Measurements from ENCODE around the gene MAPK1. TPM values are rescaled to one million over a fixed set of nuclear protein-coding genes. Genes with fewer than 3 reads are reported as not detected.
"Not testable (repeated sequence)": the region's sequence is repeated elsewhere in the genome, so short reads cannot be mapped to it uniquely, and the experiment has no call there.

The MAPK1 gene
- total and polyA plus RNA-seq, 2 experiments from 2014 or later: 72.3 to 76.0 TPM

DNA sequence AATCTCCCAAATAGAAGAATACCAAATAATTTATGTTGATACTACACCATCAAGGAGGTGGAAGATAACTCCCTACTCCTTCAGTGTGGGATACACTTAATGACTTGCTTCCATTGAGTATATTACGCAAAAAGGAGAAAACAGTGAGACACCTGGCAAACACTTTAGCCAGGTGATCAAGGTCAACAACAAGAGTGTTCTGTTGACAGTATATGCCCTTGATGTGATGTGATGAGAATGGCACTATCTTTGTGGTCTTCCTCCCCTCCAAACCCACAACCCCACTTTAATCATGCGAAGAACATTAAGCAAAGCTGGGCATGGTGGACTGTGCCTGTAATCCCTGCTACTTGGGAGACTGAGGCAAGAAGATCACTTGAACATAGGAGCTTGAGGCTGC lies 26.0 kb downstream of the MAPK1 start:
- H3K27me3 ChIP-seq (replicated peaks; ENCODE audit: insufficient read depth): no peaks in the 10 kb centered on the region
- no peak overlapping the region for H3K27ac ChIP-seq
- H3K4me1 ChIP-seq (ENCODE audit: insufficient read depth): peaks cover 22% of the 10 kb centered on the region
- H3F3A ChIP-seq (ENCODE audit: insufficient read depth): peaks cover 19% of the 10 kb centered on the region; the same call in 1 of the 2 replicates
- no peak for TF ChIP-seq EZH2 (IDR thresholded peaks at IDR 0.05; ENCODE audit: insufficient read depth, poor library complexity, severe bottlenecking)
- TF ChIP-seq EZH2phosphoT487 (IDR thresholded peaks at IDR 0.05; ENCODE audit: insufficient read depth, low read depth): no peak
- no peak overlapping the region for H2AFZ ChIP-seq
- 98 to 100% methylated on average over 2 of the region's 2 CpGs for WGBS, 2 experiments (ENCODE audit: low coverage in 1 of 2, low lambda C conversion rate in 2 of 2, missing lambda C conversion rate in 2 of 2)
- no peaks in the 10 kb centered on the region for H3K36me3 ChIP-seq (ENCODE audit: low read depth)
- DNase-seq: no peak
- H3K4me3 ChIP-seq: no peak overlapping the region
- in situ Hi-C loops (cut with MboI): no loop called here
- H4K20me1 ChIP-seq (ENCODE audit: insufficient read depth): 0 out of 2 replicates have a peak, but pooled peaks cover 17% of the 10 kb centered on the region
- H3K9me2 ChIP-seq (ENCODE audit: insufficient read depth): no peaks in the 10 kb centered on the region
- no peak overlapping the region for H3K4me2 ChIP-seq (ENCODE audit: unreplicated experiment)
- no peak overlapping the region for H3K9ac ChIP-seq
- H3K79me2 ChIP-seq (ENCODE audit: insufficient read depth): peaks cover 99% of the 10 kb centered on the region
- H3K9me3 ChIP-seq (ENCODE audit: low read depth): no peaks in the 10 kb centered on the region

DNA sequence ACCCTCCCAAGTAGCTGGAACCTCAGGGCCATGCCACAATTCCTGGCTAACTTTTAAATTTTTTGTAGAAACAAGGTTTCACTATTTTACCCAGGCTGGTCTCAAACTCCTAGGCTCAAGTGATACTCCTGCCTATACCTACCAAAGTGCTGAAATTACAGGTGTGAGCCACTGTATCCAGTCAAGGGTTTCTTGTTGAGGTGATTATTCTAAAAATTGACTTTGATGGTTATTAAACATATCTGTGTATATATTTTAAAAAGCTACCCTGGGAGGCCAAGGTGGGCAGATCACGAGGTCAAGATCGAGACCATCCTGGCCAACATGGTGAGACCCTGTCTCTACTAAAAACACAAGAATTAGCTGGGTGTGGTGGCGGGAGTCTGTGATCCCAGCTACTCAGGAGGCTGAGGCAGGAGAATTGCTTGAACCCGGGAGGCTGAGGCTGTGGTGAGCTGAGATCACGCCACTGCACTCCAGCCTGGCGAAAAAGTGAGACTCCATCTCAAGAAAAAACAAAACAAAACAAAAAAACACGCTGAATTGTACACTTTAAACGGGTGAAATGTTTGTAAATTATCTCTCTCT lies 27.1 kb downstream of the MAPK1 start:
- 0 out of 2 replicates have a peak, but pooled peaks cover 14% of the 10 kb centered on the region for H4K20me1 ChIP-seq (ENCODE audit: insufficient read depth)
- no peak overlapping the region for H3K9ac ChIP-seq
- H3K4me1 ChIP-seq (ENCODE audit: insufficient read depth): peaks cover 22% of the 10 kb centered on the region
- peaks cover 26% of the 10 kb centered on the region; the same call in 1 of the 2 replicates for H3F3A ChIP-seq (ENCODE audit: insufficient read depth)
- no peak overlapping the region for H3K27ac ChIP-seq
- H3K36me3 ChIP-seq (ENCODE audit: low read depth): no peaks in the 10 kb centered on the region
- no peaks in the 10 kb centered on the region for H3K27me3 ChIP-seq (replicated peaks; ENCODE audit: insufficient read depth)
- H3K9me3 ChIP-seq (ENCODE audit: low read depth): no peaks in the 10 kb centered on the region
- in situ Hi-C loops (cut with MboI): no loop called here
- TF ChIP-seq EZH2 (IDR thresholded peaks at IDR 0.05; ENCODE audit: insufficient read depth, poor library complexity, severe bottlenecking) (no peak), EZH2phosphoT487 (IDR thresholded peaks at IDR 0.05; ENCODE audit: insufficient read depth, low read depth) (no peak)
- no peak for DNase-seq
- no peak overlapping the region for H2AFZ ChIP-seq
- 90 to 94% methylated on average over 8 of the region's 8 CpGs for WGBS, 2 experiments (ENCODE audit: low coverage in 1 of 2, low lambda C conversion rate in 2 of 2, missing lambda C conversion rate in 2 of 2)
- H3K4me3 ChIP-seq: no peak overlapping the region
- no peaks in the 10 kb centered on the region for H3K9me2 ChIP-seq (ENCODE audit: insufficient read depth)
- H3K79me2 ChIP-seq (ENCODE audit: insufficient read depth): peaks cover 99% of the 10 kb centered on the region
- no peak overlapping the region for H3K4me2 ChIP-seq (ENCODE audit: unreplicated experiment)

DNA sequence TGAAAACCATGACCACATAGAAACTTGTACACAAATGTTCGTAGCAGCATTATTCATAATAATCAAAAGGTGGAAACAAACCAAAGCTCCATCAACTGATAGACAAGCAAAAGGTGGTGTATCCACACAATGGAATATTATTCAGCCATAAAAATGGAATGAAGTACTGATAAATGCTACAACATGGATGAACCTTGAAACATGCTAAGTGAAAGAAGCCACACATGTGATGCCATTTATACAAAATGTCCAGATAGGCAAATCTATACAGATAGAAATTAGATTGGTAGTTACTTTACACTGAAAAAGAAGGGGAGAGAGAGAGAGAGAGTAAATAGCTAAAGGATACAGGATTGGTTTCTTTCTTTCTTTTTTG lies 27.7 kb downstream of the MAPK1 start:
- Histone ChIP-seq H3K9me3 (ENCODE audit: low read depth) (no peaks in the 10 kb centered on the region), H3K79me2 (ENCODE audit: insufficient read depth) (peaks cover 99% of the 10 kb centered on the region), H3F3A (ENCODE audit: insufficient read depth) (peaks cover 26% of the 10 kb centered on the region; the same call in 1 of the 2 replicates), H3K4me2 (ENCODE audit: unreplicated experiment) (no peak overlapping the region), H3K9ac (no peak overlapping the region), H3K4me3 (no peak overlapping the region), H2AFZ (no peak overlapping the region), H4K20me1 (ENCODE audit: insufficient read depth) (0 out of 2 replicates have a peak, but pooled peaks cover 17% of the 10 kb centered on the region), H3K4me1 (ENCODE audit: insufficient read depth) (peaks cover 22% of the 10 kb centered on the region), H3K27me3 (replicated peaks; ENCODE audit: insufficient read depth) (no peaks in the 10 kb centered on the region), H3K36me3 (ENCODE audit: low read depth) (no peaks in the 10 kb centered on the region), H3K27ac (no peak overlapping the region), H3K9me2 (ENCODE audit: insufficient read depth) (no peaks in the 10 kb centered on the region)
- in situ Hi-C loops (cut with MboI): no loop called here
- 77 to 88% methylated on average over 1 of the region's 1 CpG for WGBS, 2 experiments (ENCODE audit: low coverage in 1 of 2, low lambda C conversion rate in 2 of 2, missing lambda C conversion rate in 2 of 2)
- TF ChIP-seq EZH2 (IDR thresholded peaks at IDR 0.05; ENCODE audit: insufficient read depth, poor library complexity, severe bottlenecking): no peak
- no peak for TF ChIP-seq EZH2phosphoT487 (IDR thresholded peaks at IDR 0.05; ENCODE audit: insufficient read depth, low read depth)
- DNase-seq: no peak

DNA sequence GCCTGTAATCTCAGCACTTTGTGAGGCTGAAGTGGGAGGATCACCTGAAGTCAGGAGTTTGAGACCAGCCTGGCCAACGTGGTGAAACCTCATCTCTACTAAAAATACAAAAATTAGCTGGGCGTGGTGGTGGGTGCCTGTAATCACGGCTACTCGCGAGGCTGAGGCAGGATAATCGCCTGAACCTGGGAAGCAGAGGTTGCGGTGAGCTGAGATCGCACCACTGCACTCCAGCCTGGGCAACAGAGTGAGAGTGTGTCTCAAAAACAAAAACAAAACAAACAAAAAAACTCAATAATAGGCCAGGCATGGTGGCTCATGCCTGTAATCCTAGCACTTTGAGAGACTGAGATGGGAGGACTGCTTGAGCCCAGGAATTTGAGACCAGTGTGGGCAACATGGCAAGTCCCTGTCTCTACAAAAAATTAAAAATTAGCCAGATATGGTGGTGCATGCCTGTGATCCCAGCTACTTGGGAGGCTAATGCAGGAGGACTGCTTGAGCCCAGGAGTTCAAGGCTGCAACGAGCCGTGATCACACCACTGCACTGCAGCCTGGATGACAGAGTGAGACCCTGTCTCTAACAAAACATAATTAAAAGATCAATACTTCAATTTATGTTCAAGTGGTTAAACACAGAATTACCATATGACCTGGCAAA lies 28.2 kb downstream of the MAPK1 start:
- peaks cover 22% of the 10 kb centered on the region for H3K4me1 ChIP-seq (ENCODE audit: insufficient read depth)
- DNase-seq; H3K27ac ChIP-seq; H3K9ac ChIP-seq; in situ Hi-C loops (cut with MboI); H3K4me3 ChIP-seq; H3K36me3 ChIP-seq (ENCODE audit: low read depth); H3K27me3 ChIP-seq (replicated peaks; ENCODE audit: insufficient read depth); H3K9me2 ChIP-seq (ENCODE audit: insufficient read depth); H3K9me3 ChIP-seq (ENCODE audit: low read depth); H3K4me2 ChIP-seq (ENCODE audit: unreplicated experiment); H2AFZ ChIP-seq: not testable (repeated sequence)
- H4K20me1 ChIP-seq (ENCODE audit: insufficient read depth): peaks cover 17% of the 10 kb centered on the region; the same call in 1 of the 2 replicates
- peaks cover 99% of the 10 kb centered on the region for H3K79me2 ChIP-seq (ENCODE audit: insufficient read depth)
- WGBS, 2 experiments (ENCODE audit: low coverage in 1 of 2, low lambda C conversion rate in 2 of 2, missing lambda C conversion rate in 2 of 2): 86 to 88% methylated on average over 10 of the region's 10 CpGs
- H3F3A ChIP-seq (ENCODE audit: insufficient read depth): peaks cover 26% of the 10 kb centered on the region; the same call in 1 of the 2 replicates
